Right lobe of liver (tissue), 4 donors: ENCODE measurements around the gene NT5DC3.

ENCODE experiments used
- POLR2A ChIP-seq: fragments of 450-650 bp; IDR thresholded peaks from one replicate; pipeline ENCODE4 v1.6.1; 2017; ENCODE audit warnings: antibody characterized with exemption, mild to moderate bottlenecking
- TF ChIP-seq, protein P1 (sequence below), 4 donors: fragments of 200-600 bp in 3 of 4; fragments of 450-650 bp in 1 of 4; IDR thresholded peaks; one replicate each; pipeline versions ENCODE4 v1.5.1 to v1.8.0; 2016 to 2022; ENCODE audit warnings: antibody characterized with exemption in 4 of 4, mild to moderate bottlenecking in 2 of 4
- donor health status: DM: no; HTN: no; CAD: no.
- donor health status: DM: no; HTN: no; CAD: no.
- donor health status: DM: no; HTN: yes; CAD: no.

DNA sequence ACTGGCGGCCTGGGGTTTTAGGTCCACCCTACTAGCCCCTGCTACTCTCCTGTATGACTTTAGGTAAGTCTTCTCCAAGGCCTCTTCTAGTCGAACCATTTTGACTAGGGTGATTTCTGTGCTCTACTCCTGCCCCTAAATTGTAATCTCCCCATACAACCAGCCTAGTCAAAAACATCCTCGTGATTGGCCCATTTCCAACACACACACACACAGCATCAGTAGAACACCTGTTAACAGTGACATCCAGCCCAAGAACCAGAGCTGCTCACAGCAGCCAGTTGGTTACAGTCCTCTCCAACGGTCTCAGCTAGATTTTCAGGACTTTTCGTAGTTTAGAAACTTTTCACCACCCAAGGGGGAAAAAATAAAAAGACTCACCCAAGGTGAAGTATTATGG is 30.9 kb downstream of the NT5DC3 start:
- TF ChIP-seq, protein P1, sequence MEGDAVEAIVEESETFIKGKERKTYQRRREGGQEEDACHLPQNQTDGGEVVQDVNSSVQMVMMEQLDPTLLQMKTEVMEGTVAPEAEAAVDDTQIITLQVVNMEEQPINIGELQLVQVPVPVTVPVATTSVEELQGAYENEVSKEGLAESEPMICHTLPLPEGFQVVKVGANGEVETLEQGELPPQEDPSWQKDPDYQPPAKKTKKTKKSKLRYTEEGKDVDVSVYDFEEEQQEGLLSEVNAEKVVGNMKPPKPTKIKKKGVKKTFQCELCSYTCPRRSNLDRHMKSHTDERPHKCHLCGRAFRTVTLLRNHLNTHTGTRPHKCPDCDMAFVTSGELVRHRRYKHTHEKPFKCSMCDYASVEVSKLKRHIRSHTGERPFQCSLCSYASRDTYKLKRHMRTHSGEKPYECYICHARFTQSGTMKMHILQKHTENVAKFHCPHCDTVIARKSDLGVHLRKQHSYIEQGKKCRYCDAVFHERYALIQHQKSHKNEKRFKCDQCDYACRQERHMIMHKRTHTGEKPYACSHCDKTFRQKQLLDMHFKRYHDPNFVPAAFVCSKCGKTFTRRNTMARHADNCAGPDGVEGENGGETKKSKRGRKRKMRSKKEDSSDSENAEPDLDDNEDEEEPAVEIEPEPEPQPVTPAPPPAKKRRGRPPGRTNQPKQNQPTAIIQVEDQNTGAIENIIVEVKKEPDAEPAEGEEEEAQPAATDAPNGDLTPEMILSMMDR (IDR thresholded peaks at IDR 0.05): no peak
- no peak for TF ChIP-seq POLR2A
